Gastrocnemius medialis (tissue), 4 donors: ENCODE results near the gene PRDX1.

Experiments
- POLR2A ChIP-seq, 2 donors: fragments of 450-650 bp; IDR thresholded peaks; one replicate each; pipeline ENCODE4 v1.6.1; 2017; ENCODE audit warnings: antibody characterized with exemption in 2 of 2, mild to moderate bottlenecking in 2 of 2, moderate library complexity in 2 of 2
- TF ChIP-seq, protein P1 (sequence below), 5 experiments: fragments of 450-650 bp in 3 of 5; fragments of 200-600 bp in 2 of 5; sonication (generic) in 2 of 5; IDR thresholded peaks in 4 of 5; conservative IDR thresholded peaks in 1 of 5; 1 replicate in 4 of 5; 2 replicates in 1 of 5; pipeline ENCODE4 v1.5.1; 2016 to 2019; ENCODE audit warnings: antibody characterized with exemption in 5 of 5, mild to moderate bottlenecking in 3 of 5, moderate library complexity in 3 of 5

DNA sequence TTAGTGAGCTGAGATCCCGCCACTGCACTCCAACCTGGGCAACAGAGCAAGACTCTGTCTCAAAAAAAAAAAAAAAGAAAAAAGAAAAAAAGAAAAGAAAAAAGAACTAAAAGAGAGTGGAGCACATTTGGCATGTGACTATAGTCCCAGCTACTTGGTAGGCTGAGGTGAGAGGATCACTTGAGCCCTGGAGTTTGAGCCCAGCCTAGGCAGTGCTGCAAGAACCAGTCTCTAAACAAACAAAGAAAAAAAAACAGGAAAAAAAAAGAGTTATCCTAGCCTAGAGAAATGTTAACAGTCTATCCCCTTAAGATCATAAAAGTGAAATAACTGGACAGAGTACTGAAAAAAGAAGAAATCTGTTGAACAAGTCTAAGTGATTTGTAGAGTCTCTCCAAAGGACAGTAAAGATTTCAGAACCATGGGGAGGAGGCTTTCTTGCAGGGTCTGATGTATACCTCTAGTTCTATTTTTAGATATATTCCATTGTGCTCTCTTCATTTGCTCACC lies 4.5 kb upstream of the PRDX1 start:
- TF ChIP-seq, protein P1, sequence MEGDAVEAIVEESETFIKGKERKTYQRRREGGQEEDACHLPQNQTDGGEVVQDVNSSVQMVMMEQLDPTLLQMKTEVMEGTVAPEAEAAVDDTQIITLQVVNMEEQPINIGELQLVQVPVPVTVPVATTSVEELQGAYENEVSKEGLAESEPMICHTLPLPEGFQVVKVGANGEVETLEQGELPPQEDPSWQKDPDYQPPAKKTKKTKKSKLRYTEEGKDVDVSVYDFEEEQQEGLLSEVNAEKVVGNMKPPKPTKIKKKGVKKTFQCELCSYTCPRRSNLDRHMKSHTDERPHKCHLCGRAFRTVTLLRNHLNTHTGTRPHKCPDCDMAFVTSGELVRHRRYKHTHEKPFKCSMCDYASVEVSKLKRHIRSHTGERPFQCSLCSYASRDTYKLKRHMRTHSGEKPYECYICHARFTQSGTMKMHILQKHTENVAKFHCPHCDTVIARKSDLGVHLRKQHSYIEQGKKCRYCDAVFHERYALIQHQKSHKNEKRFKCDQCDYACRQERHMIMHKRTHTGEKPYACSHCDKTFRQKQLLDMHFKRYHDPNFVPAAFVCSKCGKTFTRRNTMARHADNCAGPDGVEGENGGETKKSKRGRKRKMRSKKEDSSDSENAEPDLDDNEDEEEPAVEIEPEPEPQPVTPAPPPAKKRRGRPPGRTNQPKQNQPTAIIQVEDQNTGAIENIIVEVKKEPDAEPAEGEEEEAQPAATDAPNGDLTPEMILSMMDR (IDR thresholded peaks at IDR 0.05 in 4 of 5, conservative IDR thresholded peaks at IDR 0.05 in 1 of 5), result no peak
- TF ChIP-seq POLR2A (IDR thresholded peaks at IDR 0.05), result no peak
